DOHH2 (cell line): ENCODE results near the gene RPS6KA3.

ENCODE experiments used
- CTCF ChIP-seq: fragments of 200-600 bp; sonication (generic); IDR thresholded peaks from one replicate; pipeline ENCODE4 v1.5.1; 2014; ENCODE audit warnings: antibody characterized with exemption, mild to moderate bottlenecking, low read depth, low read length; ENCODE audit not compliant: poor library complexity, severe bottlenecking
- EZH2phosphoT487 ChIP-seq: fragments of 200-600 bp; sonication (generic); IDR thresholded peaks from 2 replicates; pipeline ENCODE4 v1.6.1; 2017; ENCODE audit warnings: borderline replicate concordance, mild to moderate bottlenecking, antibody characterized with exemption, low read length, moderate library complexity, mixed read lengths

GRCh38 chrX:20197641-20198210 lies 69.0 kb downstream of the RPS6KA3 start:
- TF ChIP-seq CTCF (no peak), EZH2phosphoT487 (no peak)
